KMS-11 (cell line): ENCODE results near the gene CHRNB2.

Experiments used
- H2AFZ ChIP-seq: fragments of 200-600 bp; sonication (generic); 2 replicates; pipeline ENCODE4 v1.6.1; 2016; ENCODE audit warnings: antibody characterized with exemption, mixed run types, low read depth
- H3K27ac ChIP-seq: fragments of 200-600 bp; sonication (generic); 2 replicates; pipeline ENCODE4 v1.6.1; 2016; ENCODE audit warnings: mild to moderate bottlenecking, mixed run types
- H3K27me3 ChIP-seq: fragments of 200-600 bp; sonication (generic); 2 replicates; pipeline ENCODE4 v1.6.1; 2017; ENCODE audit warnings: mild to moderate bottlenecking, low read depth, mixed run types, moderate library complexity; ENCODE audit not compliant: insufficient read depth
- H3K36me3 ChIP-seq: fragments of 200-600 bp; sonication (generic); 2 replicates; pipeline ENCODE4 v1.6.1; 2017; ENCODE audit warnings: mild to moderate bottlenecking, mixed run types; ENCODE audit not compliant: insufficient read depth
- H3K4me1 ChIP-seq: fragments of 200-600 bp; sonication (generic); 2 replicates; pipeline ENCODE4 v1.6.1; 2016; ENCODE audit warnings: mild to moderate bottlenecking, low read depth, mixed run types; ENCODE audit not compliant: poor library complexity, severe bottlenecking
- H3K4me2 ChIP-seq: fragments of 200-600 bp; sonication (generic); 2 replicates; pipeline ENCODE4 v1.7.0; 2016; ENCODE audit warnings: mild to moderate bottlenecking, mixed run types
- H3K4me3 ChIP-seq: fragments of 200-600 bp; sonication (generic); IDR thresholded peaks from 2 replicates; pipeline ENCODE4 v1.6.1; 2017; ENCODE audit warnings: low read depth, low read length, mixed read lengths; ENCODE audit not compliant: insufficient read depth
- H3K79me2 ChIP-seq: fragments of 200-600 bp; sonication (generic); 2 replicates; pipeline ENCODE4 v1.6.1; 2016; ENCODE audit warnings: low read depth, mixed run types; ENCODE audit not compliant: insufficient read depth
- H3K9ac ChIP-seq: fragments of 200-600 bp; sonication (generic); 2 replicates; pipeline ENCODE4 v1.6.1; 2016; ENCODE audit warnings: mild to moderate bottlenecking, mixed run types
- H4K20me1 ChIP-seq: fragments of 200-600 bp; sonication (generic); 2 replicates; pipeline ENCODE4 v1.6.1; 2016; ENCODE audit warnings: mild to moderate bottlenecking, mixed run types; ENCODE audit not compliant: insufficient read depth
- TF ChIP-seq, protein P1 (sequence below): fragments of 200-600 bp; sonication (generic); conservative IDR thresholded peaks from 2 replicates; pipeline ENCODE4 v1.6.1; 2017; ENCODE audit warnings: low read depth, mild to moderate bottlenecking, antibody characterized with exemption, low read length, moderate library complexity, mixed read lengths

The CHRNB2 gene

DNA sequence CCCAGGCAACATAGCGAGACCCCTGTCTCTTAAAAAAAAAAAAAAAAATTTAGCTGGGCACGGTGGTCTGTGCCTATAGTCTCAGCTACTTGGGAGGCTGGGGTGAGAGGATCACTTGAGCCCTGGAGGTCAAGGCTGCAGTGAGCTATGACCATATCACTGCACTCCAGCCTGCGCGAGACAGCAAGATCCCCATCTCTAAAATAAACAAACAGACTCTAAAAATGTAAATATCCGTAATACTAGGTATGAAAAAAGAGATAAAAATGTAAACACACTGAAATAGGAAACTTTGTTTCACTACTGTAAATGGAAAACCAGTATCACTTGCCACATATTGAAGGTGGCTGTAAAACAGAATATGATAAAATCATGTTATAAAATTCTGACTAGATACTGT lies 23.2 kb downstream of the CHRNB2 start:
- H3K36me3 ChIP-seq = peaks cover 68% of the 10 kb centered on the region; the same call in 1 of the 2 replicates
- no peak overlapping the region for H3K4me3 ChIP-seq
- H4K20me1 ChIP-seq = no peaks in the 10 kb centered on the region
- no peaks in the 10 kb centered on the region for H3K79me2 ChIP-seq
- H3K27me3 ChIP-seq = no peaks in the 10 kb centered on the region
- no peak overlapping the region for H3K27ac ChIP-seq
- TF ChIP-seq, protein P1, sequence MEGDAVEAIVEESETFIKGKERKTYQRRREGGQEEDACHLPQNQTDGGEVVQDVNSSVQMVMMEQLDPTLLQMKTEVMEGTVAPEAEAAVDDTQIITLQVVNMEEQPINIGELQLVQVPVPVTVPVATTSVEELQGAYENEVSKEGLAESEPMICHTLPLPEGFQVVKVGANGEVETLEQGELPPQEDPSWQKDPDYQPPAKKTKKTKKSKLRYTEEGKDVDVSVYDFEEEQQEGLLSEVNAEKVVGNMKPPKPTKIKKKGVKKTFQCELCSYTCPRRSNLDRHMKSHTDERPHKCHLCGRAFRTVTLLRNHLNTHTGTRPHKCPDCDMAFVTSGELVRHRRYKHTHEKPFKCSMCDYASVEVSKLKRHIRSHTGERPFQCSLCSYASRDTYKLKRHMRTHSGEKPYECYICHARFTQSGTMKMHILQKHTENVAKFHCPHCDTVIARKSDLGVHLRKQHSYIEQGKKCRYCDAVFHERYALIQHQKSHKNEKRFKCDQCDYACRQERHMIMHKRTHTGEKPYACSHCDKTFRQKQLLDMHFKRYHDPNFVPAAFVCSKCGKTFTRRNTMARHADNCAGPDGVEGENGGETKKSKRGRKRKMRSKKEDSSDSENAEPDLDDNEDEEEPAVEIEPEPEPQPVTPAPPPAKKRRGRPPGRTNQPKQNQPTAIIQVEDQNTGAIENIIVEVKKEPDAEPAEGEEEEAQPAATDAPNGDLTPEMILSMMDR = no peak
- H2AFZ ChIP-seq = no peak overlapping the region
- peaks cover under 1% of the 10 kb centered on the region for H3K4me1 ChIP-seq
- H3K9ac ChIP-seq = no peak overlapping the region
- no peak overlapping the region for H3K4me2 ChIP-seq

DNA sequence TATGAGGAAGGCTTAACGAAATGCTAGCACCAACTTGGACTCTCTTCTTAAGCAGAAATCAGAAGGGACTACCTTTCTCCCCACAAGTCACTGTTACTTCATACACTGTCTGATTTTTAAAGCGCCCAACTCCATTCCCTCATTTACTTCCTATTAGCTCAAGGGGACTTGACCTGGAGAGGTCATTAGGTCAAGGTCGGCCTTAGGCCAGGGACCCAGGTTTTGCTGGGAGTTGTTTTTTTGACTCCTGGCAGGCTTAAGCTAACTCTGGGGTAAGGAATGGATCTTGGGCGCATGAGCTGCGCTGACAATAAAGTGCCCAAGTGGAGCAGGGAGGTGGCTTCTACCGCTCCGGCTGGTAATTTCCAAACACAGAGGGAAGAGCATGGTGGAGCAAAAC lies 23.6 kb downstream of the CHRNB2 start:
- Histone ChIP-seq H3K36me3 (peaks cover 64% of the 10 kb centered on the region; the same call in 1 of the 2 replicates), H4K20me1 (no peaks in the 10 kb centered on the region), H2AFZ (no peak overlapping the region), H3K4me3 (no peak overlapping the region), H3K27ac (no peak overlapping the region), H3K79me2 (no peaks in the 10 kb centered on the region), H3K27me3 (no peaks in the 10 kb centered on the region), H3K4me2 (no peak overlapping the region), H3K4me1 (no peaks in the 10 kb centered on the region), H3K9ac (no peak overlapping the region)
- TF ChIP-seq, protein P1 = no peak

DNA sequence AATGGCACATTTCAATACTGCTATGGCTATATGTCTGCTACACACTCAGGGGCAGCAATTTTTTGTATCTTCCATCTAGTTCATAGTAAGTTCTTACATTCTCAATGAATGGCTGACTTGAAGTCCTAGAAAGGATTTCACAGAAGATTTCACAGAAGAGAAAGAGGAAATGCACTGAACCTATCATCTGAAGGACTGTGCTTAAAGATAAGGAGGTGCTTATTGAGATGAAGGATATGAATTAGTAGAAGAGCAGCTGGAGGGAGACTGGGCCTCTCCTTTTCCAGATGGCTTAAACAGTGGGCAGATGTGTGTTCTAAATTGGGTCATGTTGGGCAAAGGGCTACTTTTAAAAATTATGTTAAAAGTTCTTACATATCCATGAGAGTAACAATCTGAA lies 25.8 kb downstream of the CHRNB2 start:
- TF ChIP-seq, protein P1 = no peak
- no peaks in the 10 kb centered on the region for H3K4me1 ChIP-seq
- H3K4me2 ChIP-seq = no peak overlapping the region
- no peak overlapping the region for H3K4me3 ChIP-seq
- H2AFZ ChIP-seq = no peak overlapping the region
- peaks cover 62% of the 10 kb centered on the region; the same call in 1 of the 2 replicates for H3K36me3 ChIP-seq
- H3K79me2 ChIP-seq = peaks cover 2% of the 10 kb centered on the region; the same call in 1 of the 2 replicates
- H3K27ac ChIP-seq = no peak overlapping the region
- no peaks in the 10 kb centered on the region for H4K20me1 ChIP-seq
- no peak overlapping the region for H3K9ac ChIP-seq
- H3K27me3 ChIP-seq = no peaks in the 10 kb centered on the region

DNA sequence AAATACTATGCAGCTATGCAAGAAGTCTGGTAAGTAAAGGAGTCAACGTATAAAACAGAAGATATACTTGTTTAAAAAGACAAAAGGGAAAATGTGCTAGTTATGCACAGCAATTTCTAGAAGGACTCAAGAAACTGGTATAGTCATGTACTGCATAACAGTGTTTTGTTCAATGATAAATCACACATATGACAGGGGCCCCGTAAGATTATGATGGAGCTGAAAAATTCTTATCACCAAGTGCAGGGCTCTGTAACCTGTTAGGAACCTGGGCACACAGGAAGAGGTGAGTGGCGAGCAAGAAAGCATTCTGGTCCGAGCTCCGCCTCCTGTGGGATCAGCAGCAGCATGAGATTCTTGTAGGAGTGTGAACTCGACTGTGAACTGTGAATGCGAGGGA lies 27.2 kb downstream of the CHRNB2 start:
- peaks cover 48% of the 10 kb centered on the region; the same call in 1 of the 2 replicates for H3K36me3 ChIP-seq

More for the DNA sequence above, 27.2 kb downstream of the CHRNB2 start:
- Histone ChIP-seq H2AFZ (no peak overlapping the region), H4K20me1 (peaks cover 14% of the 10 kb centered on the region), H3K27ac (no peak overlapping the region), H3K27me3 (no peaks in the 10 kb centered on the region), H3K79me2 (peaks cover 16% of the 10 kb centered on the region; the same call in 1 of the 2 replicates), H3K4me1 (peaks cover 11% of the 10 kb centered on the region), H3K9ac (no peak overlapping the region), H3K4me3 (no peak overlapping the region), H3K4me2 (no peak overlapping the region)
- TF ChIP-seq, protein P1 = no peak
